GM19193 (cell line): ENCODE data around the gene HKDC1.
A peak's percentile ranks its signal among the peaks of the same experiment; 100 is the strongest.

ENCODE experiments used
- POLR2A ChIP-seq: IDR thresholded peaks from 4 replicates; pipeline ENCODE4 v1.6.1; 2011; ENCODE audit not compliant: insufficient read depth, insufficient read length; ENCODE audit errors: extremely low read depth

Gene HKDC1

GRCh38 chr10:69209787-69210484 lies 10.2 kb upstream of the HKDC1 start:
- TF ChIP-seq POLR2A, result no peak

- TF ChIP-seq POLR2A, result no peak
Observed at GRCh38 chr10:69211104-69211503, 9.0 kb upstream of the HKDC1 start.

GRCh38 chr10:69211524-69211923 lies 8.6 kb upstream of the HKDC1 start:
- TF ChIP-seq POLR2A, result no peak

- no peak for TF ChIP-seq POLR2A
Observed at GRCh38 chr10:69213591-69214311, 6.4 kb upstream of the HKDC1 start.

GRCh38 chr10:69214666-69215131 lies 5.4 kb upstream of the HKDC1 start:
- no peak for TF ChIP-seq POLR2A

GRCh38 chr10:69215405-69216171 lies 4.5 kb upstream of the HKDC1 start:
- no peak for TF ChIP-seq POLR2A

GRCh38 chr10:69216577-69217118 lies 3.5 kb upstream of the HKDC1 start:
- TF ChIP-seq POLR2A, result no peak

- no peak for TF ChIP-seq POLR2A
Observed at GRCh38 chr10:69217119-69217754, 2.9 kb upstream of the HKDC1 start.

- no peak for TF ChIP-seq POLR2A
Observed at GRCh38 chr10:69218831-69219230, 1.3 kb upstream of the HKDC1 start.

GRCh38 chr10:69220507-69220906 lies 375 bp downstream of the HKDC1 start:
- no peak for TF ChIP-seq POLR2A

GRCh38 chr10:69222157-69223027 lies 2.3 kb downstream of the HKDC1 start:
- TF ChIP-seq POLR2A, result peak; percentile 53

GRCh38 chr10:69223028-69223342 lies 2.9 kb downstream of the HKDC1 start:
- no peak for TF ChIP-seq POLR2A

- TF ChIP-seq POLR2A, result no peak
Observed at GRCh38 chr10:69224862-69225657, 4.9 kb downstream of the HKDC1 start.
